CD4-positive, alpha-beta memory T cell (primary cell): ENCODE data around the gene FKBP5. TPM values are rescaled to one million over a fixed set of nuclear protein-coding genes. Genes with fewer than 3 reads are reported as not detected.
A peak's percentile ranks its signal among the peaks of the same experiment; 100 is the strongest.

Experiments
- CTCF ChIA-PET: fragments of 350-600 bp; sonication (Branson Sonifier 250); formaldehyde crosslinking; loops from one replicate; lab custom pipeline; 2021; ENCODE audit warnings: inconsistent platforms; ENCODE audit not compliant: partially characterized antibody; lab: Charles Lee
- POLR2A ChIA-PET: fragments of 350-600 bp; sonication (Branson Sonifier 250); formaldehyde crosslinking; loops from one replicate; lab custom pipeline; 2021; ENCODE audit not compliant: partially characterized antibody; lab: Charles Lee
- DNase-seq, 5 donors: peaks; one replicate each; pipeline versions ENCODE4 v3.0.0 to v3.0.0-alpha.2; 2020 to 2022; ENCODE audit warnings: mixed read lengths in 1 of 5
- H3K27ac ChIP-seq: one replicate; pipeline ENCODE4 v1.7.0; 2013; ENCODE audit warnings: low read depth, low read length
- H3K27me3 ChIP-seq: 2 replicates; pipeline ENCODE4 v1.7.0; 2013; ENCODE audit warnings: mild to moderate bottlenecking, low read length, moderate library complexity; ENCODE audit not compliant: insufficient read depth
- H3K36me3 ChIP-seq: 2 replicates; pipeline ENCODE4 v1.7.0; 2013; ENCODE audit warnings: mild to moderate bottlenecking, low read length, moderate library complexity; ENCODE audit not compliant: insufficient read depth
- H3K4me1 ChIP-seq: 2 replicates; pipeline ENCODE4 v1.7.0; 2013; ENCODE audit warnings: mild to moderate bottlenecking, low read length, moderate library complexity; ENCODE audit not compliant: insufficient read depth
- H3K4me3 ChIP-seq, 2 donors: one replicate each; pipeline ENCODE4 v1.7.0; 2013; ENCODE audit warnings: low read length in 2 of 2, mild to moderate bottlenecking in 1 of 2
- H3K9me3 ChIP-seq, 2 donors: one replicate each; pipeline ENCODE4 v1.7.0; 2013; ENCODE audit warnings: low read length in 2 of 2, control low read depth in 1 of 2; ENCODE audit not compliant: control insufficient read depth in 1 of 2
- H3K27ac Mint-ChIP-seq, 7 donors: one replicate each; pipeline ENCODE4 v1.8.0; 2020 to 2021; ENCODE audit warnings: mixed read lengths in 7 of 7, mild to moderate bottlenecking in 6 of 7, inconsistent platforms in 3 of 7, moderate library complexity in 3 of 7
- H3K27me3 Mint-ChIP-seq, 2 donors: one replicate each; pipeline ENCODE4 v1.8.0; 2020 to 2021; ENCODE audit warnings: mixed read lengths in 2 of 2
- H3K36me3 Mint-ChIP-seq, 2 donors: one replicate each; pipeline ENCODE4 v1.8.0; 2020 to 2021; ENCODE audit warnings: mixed read lengths in 2 of 2, inconsistent platforms in 1 of 2, mild to moderate bottlenecking in 1 of 2
- H3K4me1 Mint-ChIP-seq, 4 donors: one replicate each; pipeline ENCODE4 v1.8.0; 2020 to 2021; ENCODE audit warnings: mixed read lengths in 4 of 4, mild to moderate bottlenecking in 1 of 4
- H3K4me3 Mint-ChIP-seq, 8 donors: one replicate each; pipeline ENCODE4 v1.8.0; 2020 to 2021; ENCODE audit warnings: mixed read lengths in 8 of 8, mild to moderate bottlenecking in 7 of 8, moderate library complexity in 6 of 8, inconsistent platforms in 3 of 8
- H3K9me3 Mint-ChIP-seq, 8 donors: one replicate each; pipeline ENCODE4 v1.8.0; 2020 to 2021; ENCODE audit warnings: mixed read lengths in 8 of 8, mild to moderate bottlenecking in 5 of 8, inconsistent platforms in 3 of 8, moderate library complexity in 1 of 8
- intact Hi-C: fragments of 100-400 bp; cut with micrococcal nuclease; formaldehyde crosslinking; loops from one replicate; pipeline ENCODE4 v1.15.1; 2023
- polyA plus RNA-seq, 2 donors: library from polyadenylated mRNA; unstranded; fragments of 300-500 nt; fragmentation: Illumina TruSeq; gene quantifications; one replicate each; pipeline ENCODE4 v1.2.3, GENCODE V29; 2021
- total RNA-seq, 2 experiments: library from RNA; stranded (reverse); gene quantifications; one replicate each; pipeline ENCODE4 v1.2.3, GENCODE V29; 2021

Gene FKBP5
- total and polyA plus RNA-seq, 4 experiments from 2014 or later, result 72.9 to 233 (median 84.2) TPM

- Histone ChIP-seq H3K4me1 (peaks cover 75% of the 10 kb centered on the region), H3K27ac (peak overlapping the region; percentile 69), H3K36me3 (no peaks in the 10 kb centered on the region), H3K9me3 (no peaks in the 10 kb centered on the region), H3K27me3 (no peaks in the 10 kb centered on the region), H3K4me3 (no peak overlapping the region)
- peak overlapping the region; percentile 61 to 100 (median 88) for H3K27ac Mint-ChIP-seq
- no peaks in the 10 kb centered on the region for H3K27me3 Mint-ChIP-seq
- DNase-seq, result no peak
- intact Hi-C loops, result no loop called here
- H3K4me1 Mint-ChIP-seq, result peaks cover 61 to 89% (median 75%) of the 10 kb centered on the region in 4 donors
- POLR2A ChIA-PET, result interaction anchor here (0.8 to 10.7 kb wide), 4 partner anchors 38 to 122 kb away, joined by 3 to 151 read pairs (median 91); partner anchors contain the start of gene FKBP5
- CTCF ChIA-PET, result interaction anchor here (1.1 to 6.0 kb wide), 4 partner anchors 12 to 139 kb away, joined by 3 to 31 read pairs (median 5); partner anchors contain the start of gene ARMC12
- peaks cover 0 to 4% of the 10 kb centered on the region in 2 donors for H3K36me3 Mint-ChIP-seq
- H3K4me3 Mint-ChIP-seq, result peak overlapping the region in 3 of 8 donors; percentile 9 to 43 (median 39)
- peaks cover 0 to 1% (median 0%) of the 10 kb centered on the region in 8 donors for H3K9me3 Mint-ChIP-seq
These were observed 35.8 kb upstream of the FKBP5 start for GRCh38 chr6:35724471-35724870.

- Mint-ChIP-seq H3K9me3 (peaks cover 0 to 1% (median 0%) of the 10 kb centered on the region in 8 donors), H3K4me1 (peaks cover 61 to 89% (median 75%) of the 10 kb centered on the region in 4 donors), H3K27me3 (no peaks in the 10 kb centered on the region), H3K27ac (peak overlapping the region; percentile 61 to 100 (median 87)), H3K36me3 (peaks cover 0 to 4% of the 10 kb centered on the region in 2 donors), H3K4me3 (peak overlapping the region in 3 of 8 donors; percentile 9 to 39 (median 15))
- intact Hi-C loops, result no loop called here
- no peaks in the 10 kb centered on the region for H3K27me3 ChIP-seq
- POLR2A ChIA-PET, result interaction anchor here (7.1 to 10.7 kb wide), 3 partner anchors 38 to 122 kb away, joined by 41 to 151 read pairs (median 141); partner anchors contain the start of gene FKBP5
- no peak overlapping the region for H3K4me3 ChIP-seq
- H3K4me1 ChIP-seq, result peaks cover 75% of the 10 kb centered on the region
- no peak for DNase-seq
- CTCF ChIA-PET, result interaction anchor here (1.1 to 6.0 kb wide), 3 partner anchors 13 to 139 kb away, joined by 3 to 31 read pairs (median 7); partner anchors contain the start of gene ARMC12
- no peaks in the 10 kb centered on the region for H3K36me3 ChIP-seq
- no peaks in the 10 kb centered on the region for H3K9me3 ChIP-seq
- H3K27ac ChIP-seq, result peak overlapping the region; percentile 69
These were observed 35.3 kb upstream of the FKBP5 start for GRCh38 chr6:35724059-35724458.

- Histone ChIP-seq H3K9me3 (no peaks in the 10 kb centered on the region), H3K27me3 (no peaks in the 10 kb centered on the region), H3K36me3 (no peaks in the 10 kb centered on the region), H3K4me3 (no peak overlapping the region), H3K4me1 (peaks cover 75% of the 10 kb centered on the region), H3K27ac (no peak overlapping the region)
- Mint-ChIP-seq H3K4me3 (no peak overlapping the region), H3K27ac (peak overlapping the region; percentile 1 to 95 (median 71)), H3K9me3 (peaks cover 0 to 1% (median 0%) of the 10 kb centered on the region in 8 donors), H3K27me3 (no peaks in the 10 kb centered on the region), H3K36me3 (peaks cover 0 to 4% of the 10 kb centered on the region in 2 donors), H3K4me1 (peaks cover 62 to 89% (median 75%) of the 10 kb centered on the region in 4 donors)
- intact Hi-C loops, result no loop called here
- CTCF ChIA-PET, result interaction anchor here (1.1 to 6.0 kb wide), 2 partner anchors 13 to 99 kb away, joined by 7 to 31 read pairs; partner anchors contain the start of gene ARMC12
- no peak for DNase-seq
- POLR2A ChIA-PET, result interaction anchor here (7.1 to 9.6 kb wide), 2 partner anchors 37 to 101 kb away, joined by 41 to 141 read pairs; partner anchors contain the start of gene FKBP5
These were observed 34.9 kb upstream of the FKBP5 start for GRCh38 chr6:35723587-35723986.

GRCh38 chr6:35722121-35722761, 33.5 kb upstream of the FKBP5 start:
- intact Hi-C loops, result no loop called here
- CTCF ChIA-PET, result interaction anchor here (0.9 to 2.1 kb wide), 3 partner anchors 14 to 98 kb away, joined by 3 to 7 read pairs (median 3); no protein-coding TSS in a partner anchor
- POLR2A ChIA-PET, result interaction anchor here (6.4 to 9.6 kb wide), 2 partner anchors 7 to 36 kb away, joined by 69 to 141 read pairs; partner anchors contain the start of gene FKBP5
- H3K36me3 Mint-ChIP-seq, result peaks cover 0 to 2% of the 10 kb centered on the region in 2 donors
- H3K4me1 Mint-ChIP-seq, result peaks cover 68 to 93% (median 79%) of the 10 kb centered on the region in 4 donors
- DNase-seq, result no peak
- Histone ChIP-seq H3K4me3 (no peak overlapping the region), H3K27ac (no peak overlapping the region), H3K27me3 (no peaks in the 10 kb centered on the region), H3K9me3 (no peaks in the 10 kb centered on the region), H3K4me1 (peaks cover 77% of the 10 kb centered on the region), H3K36me3 (no peaks in the 10 kb centered on the region)
- peak overlapping the region in 5 of 7 donors; percentile 4 to 85 (median 51) for H3K27ac Mint-ChIP-seq
- H3K9me3 Mint-ChIP-seq, result peaks cover 0 to 1% (median 0%) of the 10 kb centered on the region in 8 donors
- H3K4me3 Mint-ChIP-seq, result no peak overlapping the region
- H3K27me3 Mint-ChIP-seq, result no peaks in the 10 kb centered on the region

- peaks cover 63% of the 10 kb centered on the region for H3K4me1 ChIP-seq
These were observed 31.4 kb upstream of the FKBP5 start for GRCh38 chr6:35719830-35720733.

GRCh38 chr6:35719404-35719829, 30.7 kb upstream of the FKBP5 start:
- H3K27ac Mint-ChIP-seq, result peak overlapping the region; percentile 60 to 86 (median 81)
- no peaks in the 10 kb centered on the region for H3K27me3 ChIP-seq
- intact Hi-C loops, result no loop called here
- H3K9me3 Mint-ChIP-seq, result peaks cover 0 to 4% (median 0%) of the 10 kb centered on the region in 8 donors
- H3K36me3 Mint-ChIP-seq, result no peaks in the 10 kb centered on the region
- peaks cover 57 to 85% (median 66%) of the 10 kb centered on the region in 4 donors for H3K4me1 Mint-ChIP-seq
- peak overlapping the region; percentile 17 to 83 (median 54) for H3K4me3 Mint-ChIP-seq
- ChIA-PET POLR2A (interaction anchor here (0.5 to 6.4 kb wide), 5 partner anchors 10 to 115 kb away, joined by 3 to 69 read pairs (median 4); partner anchors contain the start of genes ARMC12 and FKBP5), CTCF (interaction anchor here (1.5 to 4.0 kb wide), 2 partner anchors 9 to 18 kb away, joined by 4 to 27 read pairs; partner anchors contain the start of gene ARMC12)
- H3K4me1 ChIP-seq, result peaks cover 57% of the 10 kb centered on the region
- DNase-seq, result no peak
- no peaks in the 10 kb centered on the region for H3K27me3 Mint-ChIP-seq
- H3K9me3 ChIP-seq, result no peaks in the 10 kb centered on the region
- no peak overlapping the region for H3K4me3 ChIP-seq
- no peak overlapping the region for H3K27ac ChIP-seq
- H3K36me3 ChIP-seq, result no peaks in the 10 kb centered on the region

More at GRCh38 chr6:35719830-35720733, 31.4 kb upstream of the FKBP5 start:
- ChIA-PET CTCF (interaction anchor here (1.5 to 4.0 kb wide), 3 partner anchors 9 to 17 kb away, joined by 4 to 27 read pairs (median 7); partner anchors contain the start of gene ARMC12), POLR2A (interaction anchor here (0.5 to 6.4 kb wide), 5 partner anchors 9 to 115 kb away, joined by 3 to 69 read pairs (median 4); partner anchors contain the start of genes ARMC12 and FKBP5)
- peak overlapping the region in 1 of 2 donors; percentile 5 for H3K4me3 ChIP-seq
- no peaks in the 10 kb centered on the region for H3K9me3 ChIP-seq
- H3K27ac ChIP-seq, result no peak overlapping the region
- DNase-seq, result no peak
- H3K36me3 ChIP-seq, result no peaks in the 10 kb centered on the region
- H3K27me3 ChIP-seq, result no peaks in the 10 kb centered on the region
- peak overlapping the region; percentile 31 to 83 (median 54) for H3K4me3 Mint-ChIP-seq
- H3K36me3 Mint-ChIP-seq, result no peaks in the 10 kb centered on the region
- H3K27ac Mint-ChIP-seq, result peak overlapping the region; percentile 73 to 86 (median 79)
- H3K4me1 Mint-ChIP-seq, result peaks cover 61 to 91% (median 72%) of the 10 kb centered on the region in 4 donors
- H3K9me3 Mint-ChIP-seq, result peaks cover 0 to 4% (median 0%) of the 10 kb centered on the region in 8 donors
- no peaks in the 10 kb centered on the region for H3K27me3 Mint-ChIP-seq
- intact Hi-C loops, result no loop called here
